GM18951 (cell line): ENCODE data around the gene TMEM35B.
"Not testable (repeated sequence)": the region's sequence is repeated elsewhere in the genome, so short reads cannot be mapped to it uniquely, and the experiment has no call there.

ENCODE experiments used
- POLR2A ChIP-seq: IDR thresholded peaks from 4 replicates; pipeline ENCODE4 v1.6.1; 2011; ENCODE audit warnings: mild to moderate bottlenecking; ENCODE audit not compliant: insufficient read length, insufficient read depth; ENCODE audit errors: extremely low read depth
- in situ Hi-C: fragments of 300-500 bp; cut with MboI; formaldehyde crosslinking; loops from one replicate; pipeline ENCODE4 v1.12.0; 2022; ENCODE audit warnings: low sequenced_read_pairs, mixed read lengths, inconsistent platforms; ENCODE audit not compliant: unreplicated experiment

TMEM35B gene

DNA sequence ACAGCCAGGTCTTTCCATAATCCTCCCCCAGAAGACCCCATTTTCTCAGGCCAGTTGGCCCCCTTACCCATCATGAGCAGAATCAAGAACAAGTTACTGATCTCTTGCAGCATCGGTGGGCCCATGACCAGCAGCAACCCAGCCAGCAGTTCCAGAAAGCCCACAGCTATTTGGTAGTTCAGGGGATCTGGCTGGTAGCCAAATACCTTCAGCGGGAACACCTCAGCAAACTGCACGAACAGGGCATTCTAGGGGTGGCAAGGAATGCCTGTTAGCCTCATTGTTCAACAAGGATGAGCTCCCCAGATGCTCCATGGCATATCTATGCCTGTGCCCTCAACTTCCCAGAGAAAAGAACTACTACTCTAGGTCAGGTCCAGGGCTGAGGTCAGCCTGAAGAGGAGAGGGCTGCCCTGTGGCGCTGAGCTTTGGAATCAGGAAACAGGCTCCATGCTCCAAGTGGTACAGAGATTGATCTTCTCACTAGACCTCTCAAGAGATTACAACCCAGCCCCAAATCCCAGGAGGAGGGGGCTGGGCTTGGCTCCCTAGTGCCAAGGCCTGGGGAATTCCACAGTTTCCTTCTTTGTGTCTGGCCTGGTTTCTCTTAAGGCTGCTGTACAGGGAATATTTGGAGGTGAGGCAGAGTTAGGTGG lies 1.3 kb downstream of the TMEM35B start:
- peak; percentile 19 for TF ChIP-seq POLR2A
- in situ Hi-C loops: no loop called here

DNA sequence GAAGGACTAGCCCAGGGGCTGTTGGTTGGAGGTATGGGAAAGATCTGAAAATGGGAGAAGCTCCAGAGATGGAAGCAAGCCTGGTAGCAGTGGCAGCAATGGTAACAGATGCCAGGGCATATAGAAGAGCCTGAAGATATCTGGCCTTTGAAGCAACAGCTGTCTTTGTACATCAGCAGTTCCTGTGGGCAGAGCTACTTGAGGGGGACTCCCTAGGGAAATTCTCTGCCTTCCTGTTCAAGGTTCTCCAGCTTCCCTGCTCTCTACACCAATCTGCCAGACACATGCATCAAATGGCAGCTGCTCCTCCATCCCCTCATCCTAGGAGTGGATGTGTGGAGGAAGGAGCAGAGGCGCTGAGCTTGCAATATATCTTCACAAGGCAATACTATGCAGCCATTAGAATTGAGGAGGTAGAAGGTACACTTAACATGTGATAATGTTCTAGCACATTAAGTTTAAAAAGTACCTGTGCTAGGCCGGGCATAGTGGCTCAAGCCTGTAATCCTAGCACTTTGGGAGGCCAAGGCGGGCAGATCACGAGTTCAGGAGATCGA lies 2.2 kb downstream of the TMEM35B start:
- TF ChIP-seq POLR2A: no peak
- in situ Hi-C loops: no loop called here

DNA sequence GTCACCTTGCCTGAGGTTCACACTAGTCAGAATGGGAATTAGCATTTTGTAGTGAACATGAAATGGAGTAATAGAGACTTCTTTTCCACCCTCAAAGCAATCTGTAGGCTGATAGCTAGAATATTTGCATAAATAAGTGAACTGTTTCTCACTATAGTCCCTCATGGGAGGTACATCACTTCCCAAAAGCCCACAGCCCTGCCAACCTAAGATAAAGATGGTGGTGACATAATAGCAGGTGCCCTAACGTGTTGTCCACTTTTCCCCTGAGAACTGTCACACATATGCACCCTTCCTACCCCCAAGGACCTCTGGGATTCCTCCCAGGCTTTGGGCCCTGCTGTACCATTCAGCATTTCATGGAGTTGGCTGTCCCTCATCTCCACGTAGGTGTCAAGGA lies 4.4 kb downstream of the TMEM35B start:
- TF ChIP-seq POLR2A: no peak
- in situ Hi-C loops: no loop called here

DNA sequence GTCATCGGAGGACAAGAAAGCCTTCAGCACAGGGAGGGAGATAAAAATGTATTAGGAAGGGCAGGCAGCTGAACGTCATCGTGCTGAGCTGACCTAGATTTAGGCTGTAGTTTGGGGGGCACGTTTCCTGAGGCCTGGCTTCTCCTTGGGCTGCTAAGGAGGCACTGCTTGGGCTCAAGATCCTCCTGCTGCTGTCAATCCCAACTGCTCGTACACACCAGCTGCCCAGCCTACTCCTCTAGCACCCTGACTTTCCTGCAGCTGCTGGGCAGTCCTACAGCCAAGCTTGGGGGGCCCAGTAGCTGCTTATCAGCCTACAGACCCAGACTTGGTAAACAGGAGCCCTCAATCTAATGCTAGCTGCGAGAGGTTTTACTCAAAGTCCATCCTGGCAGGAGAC lies 6.2 kb downstream of the TMEM35B start:
- in situ Hi-C loops: no loop called here
- no peak for TF ChIP-seq POLR2A

DNA sequence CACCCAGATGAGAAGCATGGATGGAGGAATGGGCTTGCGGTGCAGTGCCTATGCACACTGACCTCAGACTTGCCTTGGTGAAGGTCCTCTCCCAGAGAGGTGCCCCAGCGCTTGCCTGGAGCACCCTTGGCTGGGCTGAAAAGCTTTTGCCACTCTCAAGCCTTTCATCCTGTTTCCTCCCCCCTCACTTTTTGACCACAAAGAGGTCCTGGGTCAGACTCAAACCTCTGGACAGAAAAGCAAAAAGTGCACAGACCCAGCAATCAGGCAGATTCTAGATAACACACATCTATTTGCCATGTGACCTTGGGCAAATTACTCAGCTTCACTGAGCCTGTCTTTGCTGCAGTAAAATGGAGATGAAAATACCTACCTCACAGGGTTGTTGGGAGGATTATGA lies 7.3 kb downstream of the TMEM35B start:
- in situ Hi-C loops: no loop called here
- no peak for TF ChIP-seq POLR2A

DNA sequence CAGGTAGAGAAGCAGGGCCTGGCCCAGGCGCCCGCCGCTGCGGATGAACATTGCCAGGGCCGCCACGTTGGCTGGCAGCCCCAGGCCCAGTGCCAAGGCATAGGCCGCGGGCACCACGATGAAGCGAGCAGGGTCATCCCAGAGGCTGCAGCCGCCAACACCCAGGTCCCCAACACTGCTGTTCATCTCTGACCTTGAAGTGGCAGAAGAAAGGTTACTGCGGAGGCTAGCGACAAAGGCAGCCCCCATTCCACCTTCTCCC lies 8.0 kb downstream of the TMEM35B start:
- in situ Hi-C loops: no loop called here
- TF ChIP-seq POLR2A: no peak

DNA sequence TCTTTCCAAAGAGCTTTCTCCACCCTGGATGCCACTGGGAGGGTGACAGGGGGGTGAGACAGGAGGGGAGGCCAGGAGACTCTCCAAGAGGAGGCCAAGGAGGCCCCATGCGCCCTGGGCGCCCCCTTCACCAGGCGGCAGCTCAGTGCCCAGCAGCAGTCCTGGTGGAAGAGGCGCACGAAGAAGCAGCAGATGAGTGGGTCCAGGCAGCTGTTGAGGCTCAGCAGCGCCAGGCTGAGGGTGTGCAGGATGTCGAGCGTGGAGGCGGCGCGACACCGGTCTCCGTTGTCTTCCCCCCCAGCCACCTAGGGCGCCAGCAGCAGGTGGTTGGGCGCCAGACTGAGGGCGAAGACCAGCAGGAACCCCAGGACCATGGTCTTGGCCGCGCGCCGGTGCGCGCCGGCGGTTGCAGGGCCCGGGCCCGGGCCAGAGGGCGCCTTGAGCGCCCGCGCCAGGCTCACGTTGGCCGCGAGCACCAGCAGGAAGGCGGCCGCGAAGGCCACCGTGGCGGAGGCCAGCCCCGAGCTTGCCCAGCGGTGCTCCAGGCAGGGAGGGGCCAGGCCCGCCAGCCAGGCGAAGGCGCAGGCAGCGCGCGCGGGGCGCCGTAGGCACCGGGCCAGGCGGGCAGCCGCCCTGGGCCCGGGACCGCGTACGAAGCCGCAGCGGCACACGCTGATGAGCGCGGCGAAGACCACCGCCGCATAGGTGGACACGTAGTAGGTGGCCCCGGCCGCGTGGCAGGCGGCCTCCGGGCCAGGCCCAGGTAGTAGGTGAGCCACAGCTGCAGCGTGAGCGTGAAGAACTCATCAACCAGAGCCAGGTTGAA lies 8.6 kb downstream of the TMEM35B start:
- in situ Hi-C loops: no loop called here
- no peak for TF ChIP-seq POLR2A

DNA sequence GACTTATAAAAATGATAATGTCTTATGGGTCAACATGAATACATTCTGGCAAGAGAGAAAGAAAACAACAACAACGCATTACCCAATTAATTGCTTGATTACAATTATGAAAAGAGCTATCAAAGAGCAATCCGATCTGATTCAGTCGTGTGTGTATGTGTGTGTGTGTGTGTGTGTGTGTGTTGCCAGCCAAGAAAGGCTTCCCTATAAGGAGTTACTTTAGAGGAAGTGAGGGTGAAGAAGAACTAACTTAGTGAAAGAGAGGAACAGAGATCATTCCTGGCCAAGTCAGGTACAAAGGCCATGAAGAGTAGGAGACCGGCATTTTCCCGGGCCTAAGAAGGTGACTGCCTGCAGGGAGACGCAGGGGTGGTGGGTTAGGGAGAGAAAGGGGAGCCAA lies 9.4 kb downstream of the TMEM35B start:
- TF ChIP-seq POLR2A: no peak
- in situ Hi-C loops: no loop called here

DNA sequence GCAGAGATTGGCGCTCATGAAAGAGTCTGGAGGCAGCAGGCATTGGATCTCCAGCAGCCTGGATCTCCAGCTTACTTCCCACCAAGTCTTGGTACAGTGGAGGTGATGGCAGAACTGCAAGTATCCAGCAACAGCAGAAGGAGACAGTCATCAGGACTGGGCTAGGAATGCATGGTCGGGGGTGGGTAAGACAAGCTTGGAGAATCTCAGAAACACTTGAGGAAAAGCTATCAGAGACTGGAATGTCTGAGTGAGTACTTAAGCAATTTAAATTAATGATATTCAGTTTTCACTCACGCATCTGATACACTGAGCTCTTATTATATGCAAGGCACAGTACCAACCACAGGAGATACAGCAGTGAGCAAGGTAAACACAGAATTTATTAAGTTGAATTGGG lies 9.8 kb downstream of the TMEM35B start:
- in situ Hi-C loops: no loop called here
- TF ChIP-seq POLR2A: no peak

DNA sequence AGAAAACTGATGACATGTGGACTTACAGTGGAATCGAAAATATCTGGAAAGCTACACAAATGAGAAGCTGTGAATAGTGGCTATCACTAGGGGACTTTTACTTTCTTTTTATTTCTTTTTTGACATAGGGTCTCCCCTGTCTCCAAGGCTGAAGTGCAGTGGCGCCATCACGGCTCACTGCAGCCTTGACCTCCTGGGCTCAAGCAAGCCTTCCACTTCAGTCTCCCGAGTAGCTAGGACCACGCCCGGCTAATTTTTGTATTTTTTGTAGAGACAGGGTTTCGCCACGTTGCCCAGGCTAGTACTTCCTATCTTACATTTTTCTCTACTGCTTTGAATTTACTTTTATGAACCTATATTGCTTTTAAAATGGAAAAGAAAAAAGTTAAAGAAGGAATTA lies 10.5 kb downstream of the TMEM35B start:
- TF ChIP-seq POLR2A: no peak
- in situ Hi-C loops: no loop called here

DNA sequence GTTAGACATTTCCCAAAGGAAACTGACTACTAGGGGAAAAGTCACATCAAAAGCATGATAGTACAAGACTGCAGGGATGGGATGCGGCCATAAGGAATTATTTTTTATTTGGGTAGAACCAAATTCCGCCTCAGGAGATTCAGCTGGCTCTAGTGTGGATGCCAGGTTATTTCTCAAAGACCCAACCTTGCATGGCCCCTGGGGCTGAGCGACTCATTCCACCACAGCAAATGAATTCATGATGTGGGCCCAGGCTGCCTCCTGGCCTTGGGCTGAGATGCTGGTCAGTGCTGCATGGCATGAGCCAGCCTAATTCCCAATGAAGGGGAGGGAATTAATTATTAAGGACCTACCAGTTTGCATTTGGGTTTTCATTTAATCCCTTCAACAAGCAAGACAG lies 11.8 kb downstream of the TMEM35B start:
- in situ Hi-C loops: no loop called here
- no peak for TF ChIP-seq POLR2A

DNA sequence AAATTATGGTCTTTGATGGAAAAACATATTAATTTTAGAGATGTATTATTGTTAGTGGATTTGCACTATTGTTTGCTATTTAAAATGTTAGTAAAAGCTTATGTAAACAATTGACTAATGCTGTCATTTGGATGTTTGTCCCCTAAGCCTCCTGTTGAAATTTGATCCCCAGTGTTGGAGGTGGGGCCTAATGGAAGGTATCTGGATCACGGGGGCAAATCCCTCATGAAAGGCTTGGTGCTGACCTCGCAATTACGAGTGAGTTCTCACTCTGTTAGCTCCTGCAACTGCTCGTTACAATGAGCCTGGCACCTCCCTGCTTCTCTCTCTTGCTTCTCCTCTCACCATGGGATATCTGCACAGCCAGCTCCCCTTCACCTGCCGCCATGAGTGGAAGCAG lies 14.3 kb downstream of the TMEM35B start:
- no peak for TF ChIP-seq POLR2A
- in situ Hi-C loops: no loop called here

DNA sequence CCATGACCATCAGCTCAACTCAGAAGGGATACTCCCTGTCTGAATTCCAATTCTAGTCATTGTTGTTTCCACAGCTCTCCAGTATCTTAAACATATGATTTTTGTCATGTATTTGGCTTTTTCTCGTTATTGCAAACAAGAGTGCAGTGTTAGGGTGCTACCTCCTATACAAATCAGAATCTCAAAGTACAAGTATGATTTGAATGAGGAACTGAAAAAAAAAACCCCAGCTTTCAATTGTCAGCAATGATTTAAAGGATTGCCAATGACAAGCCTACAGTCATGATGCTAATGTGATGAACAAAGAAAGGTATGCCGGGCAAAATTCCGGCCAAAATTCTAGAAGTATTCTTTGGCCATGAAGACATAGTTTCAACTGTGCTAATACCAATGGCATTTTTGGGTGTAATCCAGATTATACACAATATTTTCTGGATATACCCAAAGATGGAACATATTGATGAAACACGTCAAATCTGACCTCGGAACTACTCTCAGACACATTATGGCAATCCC lies 14.9 kb downstream of the TMEM35B start:
- in situ Hi-C loops: no loop called here
- TF ChIP-seq POLR2A: no peak

DNA sequence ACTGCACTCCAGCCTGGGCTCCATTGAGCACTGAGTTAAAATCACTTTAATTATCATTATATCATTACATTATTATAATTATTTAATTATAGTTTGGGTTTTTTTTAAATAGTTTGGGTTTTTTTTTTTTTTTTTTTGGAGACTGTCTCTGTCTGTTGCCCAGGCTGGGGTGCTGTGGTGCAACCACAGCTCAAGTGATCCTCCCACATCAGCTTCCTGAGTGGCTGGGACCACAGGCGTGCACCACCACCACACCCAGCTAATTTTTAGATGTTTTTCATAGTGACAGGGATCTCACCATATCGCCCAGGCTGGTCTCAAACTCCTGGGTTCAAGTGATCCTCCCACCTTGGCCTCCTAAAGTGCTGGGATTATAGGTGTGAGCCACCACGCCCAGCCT lies 16.9 kb downstream of the TMEM35B start:
- in situ Hi-C loops: not testable (repeated sequence)

DNA sequence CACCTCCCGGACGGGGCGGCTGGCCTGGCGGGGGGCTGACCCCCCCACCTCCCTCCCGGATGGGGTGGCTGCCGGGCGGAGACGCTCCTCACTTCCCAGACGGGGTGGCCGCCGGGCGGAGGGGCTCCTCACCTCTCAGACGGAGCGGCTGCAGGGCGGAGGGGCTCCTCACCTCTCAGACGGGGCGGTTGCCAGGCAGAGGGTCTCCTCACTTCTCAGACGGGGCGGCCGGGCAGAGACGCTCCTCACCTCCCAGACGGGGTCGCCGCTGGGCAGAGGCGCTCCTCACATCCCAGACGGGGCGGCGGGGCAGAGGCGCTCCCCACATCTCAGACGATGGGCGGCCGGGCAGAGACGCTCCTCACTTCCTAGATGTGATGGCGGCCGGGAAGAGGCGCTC lies 17.5 kb downstream of the TMEM35B start:
- in situ Hi-C loops: not testable (repeated sequence)

DNA sequence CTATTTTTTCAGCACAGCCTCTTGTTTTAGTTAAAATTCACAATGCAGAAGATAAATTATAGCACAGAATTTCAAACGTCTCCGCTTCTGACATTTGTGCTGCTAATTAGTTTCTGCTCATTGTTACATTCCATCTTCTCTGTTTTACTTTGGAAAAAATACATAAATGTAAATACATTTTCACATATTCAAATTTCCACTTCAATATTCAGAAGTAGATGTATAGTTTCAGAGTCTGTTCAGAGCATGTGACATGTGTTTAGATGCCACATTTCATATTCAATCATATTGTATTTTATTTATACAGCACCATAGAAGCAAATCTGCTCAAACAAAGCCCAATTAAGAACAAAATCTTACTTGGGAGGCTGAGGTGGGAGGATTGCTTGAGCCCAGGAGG lies 19.6 kb downstream of the TMEM35B start:
- TF ChIP-seq POLR2A: no peak
- in situ Hi-C loops: no loop called here
